GM23338 (cell line): ENCODE results near the gene TMEM107. TPM values are rescaled to one million over a fixed set of nuclear protein-coding genes. Genes with fewer than 3 reads are reported as not detected.

Experiments
- ATAC-seq: fragments of 200-7000 bp; cut with Tn5 transposase; 3 replicates; pipeline ENCODE4 v1.9.1; 2020
- DNase-seq: peaks from one replicate; pipeline ENCODE4 v3.0.0-alpha.2; 2015; ENCODE audit warnings: low spot score
- H2AFZ ChIP-seq: fragments of 200-600 bp; sonication (generic); 2 replicates; pipeline ENCODE4 v1.8.0; 2016; ENCODE audit warnings: antibody characterized with exemption, mild to moderate bottlenecking, moderate library complexity
- H3F3A ChIP-seq: fragments of 200-600 bp; sonication (generic); replicated peaks from 2 replicates; pipeline ENCODE4 v1.8.0; 2017; ENCODE audit warnings: antibody characterized with exemption, mixed run types, low read depth
- H3K27ac ChIP-seq: fragments of 200-600 bp; sonication (generic); 2 replicates; pipeline ENCODE4 v1.6.1; 2016; ENCODE audit warnings: low read depth
- H3K27me3 ChIP-seq: fragments of 200-600 bp; sonication (generic); 2 replicates; pipeline ENCODE4 v1.8.0; 2016; ENCODE audit warnings: mild to moderate bottlenecking, mixed run types, moderate library complexity; ENCODE audit not compliant: insufficient read depth
- H3K36me3 ChIP-seq: fragments of 200-600 bp; sonication (generic); 2 replicates; pipeline ENCODE4 v1.8.0; 2016; ENCODE audit warnings: mild to moderate bottlenecking; ENCODE audit not compliant: insufficient read depth
- H3K4me1 ChIP-seq: fragments of 200-600 bp; sonication (generic); 2 replicates; pipeline ENCODE4 v1.8.0; 2016; ENCODE audit warnings: mild to moderate bottlenecking, moderate library complexity; ENCODE audit not compliant: insufficient read depth
- H3K4me2 ChIP-seq: fragments of 200-600 bp; sonication (generic); 2 replicates; pipeline ENCODE4 v1.7.1; 2017; ENCODE audit warnings: mixed run types
- H3K4me3 ChIP-seq: fragments of 200-600 bp; sonication (generic); 2 replicates; pipeline ENCODE4 v1.6.1; 2016; ENCODE audit warnings: mixed run types
- H3K79me2 ChIP-seq: fragments of 200-600 bp; sonication (generic); replicated peaks from 2 replicates; pipeline ENCODE4 v1.8.0; 2017; ENCODE audit warnings: mild to moderate bottlenecking; ENCODE audit not compliant: insufficient read depth
- H3K9me2 ChIP-seq: fragments of 200-600 bp; sonication (generic); 2 replicates; pipeline ENCODE4 v1.8.0; 2017; ENCODE audit not compliant: insufficient read depth
- H4K20me1 ChIP-seq: fragments of 200-600 bp; sonication (generic); replicated peaks from 2 replicates; pipeline ENCODE4 v1.8.0; 2017; ENCODE audit warnings: mild to moderate bottlenecking; ENCODE audit not compliant: insufficient read depth
- H3K27ac Mint-ChIP-seq: 2 replicates; pipeline ENCODE4 v1.8.0; 2020; ENCODE audit warnings: inconsistent platforms, mild to moderate bottlenecking, moderate library complexity, mixed read lengths
- H3K27me3 Mint-ChIP-seq: 3 replicates; pipeline ENCODE4 v1.8.0; 2022; ENCODE audit warnings: low read depth, mild to moderate bottlenecking, moderate library complexity, mixed read lengths, inconsistent platforms; ENCODE audit not compliant: insufficient read depth, poor library complexity
- H3K36me3 Mint-ChIP-seq: 3 replicates; pipeline ENCODE4 v1.8.0; 2021; ENCODE audit warnings: low read depth, mild to moderate bottlenecking, inconsistent platforms, moderate library complexity, mixed read lengths
- H3K4me1 Mint-ChIP-seq: 3 replicates; pipeline ENCODE4 v1.8.0; 2020; ENCODE audit warnings: mild to moderate bottlenecking, inconsistent platforms, mixed read lengths
- H3K4me3 Mint-ChIP-seq: 3 replicates; pipeline ENCODE4 v1.8.0; 2021; ENCODE audit warnings: moderate library complexity, mild to moderate bottlenecking, inconsistent platforms, mixed read lengths
- H3K9me3 Mint-ChIP-seq: 3 replicates; pipeline ENCODE4 v1.8.0; 2020; ENCODE audit warnings: moderate library complexity, mild to moderate bottlenecking, inconsistent platforms, mixed read lengths
- CREB1 ChIP-seq: fragments of 250-450 bp; sonication (Bioruptor Pico); IDR thresholded peaks from 2 replicates; pipeline ENCODE4 v1.5.0; 2020; ENCODE audit warnings: low read depth, mild to moderate bottlenecking, moderate library complexity
- CTCF ChIP-seq, 2 experiments: fragments of 200-600 bp in 1 of 2; sonication (generic) in 1 of 2; conservative IDR thresholded peaks; 2 replicates each; pipeline versions ENCODE4 v1.5.1 to v1.6.1; 2016 to 2017; ENCODE audit warnings: antibody characterized with exemption in 2 of 2, low read depth in 2 of 2, mild to moderate bottlenecking in 2 of 2, moderate library complexity in 1 of 2
- ETS1 ChIP-seq: IDR thresholded peaks from 2 replicates; pipeline ENCODE4 v1.6.1; 2016; ENCODE audit warnings: antibody characterized with exemption
- EZH2 ChIP-seq: fragments of 200-600 bp; sonication (generic); IDR thresholded peaks from one replicate; pipeline ENCODE4 v1.8.0; 2017; ENCODE audit warnings: antibody characterized with exemption, mild to moderate bottlenecking, low read depth; ENCODE audit not compliant: unreplicated experiment
- ZNF114 ChIP-seq: fragments of 250-450 bp; sonication (Bioruptor Pico); IDR thresholded peaks from 2 replicates; pipeline ENCODE4 v1.5.0; 2020; ENCODE audit warnings: mild to moderate bottlenecking, moderate library complexity
- ZNF331 ChIP-seq: fragments of 250-450 bp; sonication (Bioruptor Pico); IDR thresholded peaks from 2 replicates; pipeline ENCODE4 v1.5.0; 2020; ENCODE audit warnings: low read depth, mild to moderate bottlenecking, moderate library complexity
- polyA plus RNA-seq: library from polyadenylated mRNA; unstranded; fragments of >200 nt; fragmentation: Nextera tagmentation; extraction: Ambion mirVana; gene quantifications from 2 replicates; pipeline ENCODE4 v1.2.1, GENCODE V29; 2016
- total RNA-seq: library from RNA; depleted of rRNA; stranded (reverse); fragments of >200 nt; shearing (Covaris generic); gene quantifications from 2 replicates; pipeline ENCODE4 v1.2.3, GENCODE V29; 2014
- TF ChIP-seq, protein P1 (sequence below): IDR thresholded peaks from one replicate; pipeline ENCODE4 v1.6.1; 2018; ENCODE audit warnings: antibody characterized with exemption; ENCODE audit not compliant: unreplicated experiment

Gene TMEM107
- total and polyA plus RNA-seq, 2 experiments from 2014 or later, result 10.8 to 20.4 TPM

DNA sequence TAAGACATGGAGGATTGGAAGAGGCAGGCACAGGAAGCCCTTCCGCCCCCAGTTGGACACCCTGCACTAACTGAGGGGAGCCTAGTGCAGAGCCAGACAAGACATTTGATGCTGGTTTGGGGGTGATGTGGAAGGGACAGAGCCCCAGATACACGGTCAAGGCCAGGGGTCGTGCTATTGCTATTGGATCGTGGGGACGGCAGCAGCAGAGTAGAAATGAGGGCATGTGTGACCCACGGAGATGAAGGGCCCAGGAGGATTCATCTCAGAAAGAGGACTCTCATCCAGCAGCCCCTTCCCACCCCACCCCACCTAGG lies 11.4 kb downstream of the TMEM107 start:
- peak overlapping the region; percentile 96 for H3K4me3 ChIP-seq
- H3K27ac ChIP-seq, result peak overlapping the region; percentile 100

More for the DNA sequence above, 11.4 kb downstream of the TMEM107 start:
- H3K4me2 ChIP-seq, result peak overlapping the region; percentile 93
- H3K27me3 ChIP-seq, result no peaks in the 10 kb centered on the region
- TF ChIP-seq EZH2 (no peak), CTCF (conservative IDR thresholded peaks at IDR 0.05; ENCODE audit: low read depth in 2 of 2) (no peak), CREB1 (CRISPR knock-in tag) (no peak), ETS1 (no peak), ZNF331 (no peak), ZNF114 (CRISPR knock-in tag) (no peak)
- TF ChIP-seq, protein P1, sequence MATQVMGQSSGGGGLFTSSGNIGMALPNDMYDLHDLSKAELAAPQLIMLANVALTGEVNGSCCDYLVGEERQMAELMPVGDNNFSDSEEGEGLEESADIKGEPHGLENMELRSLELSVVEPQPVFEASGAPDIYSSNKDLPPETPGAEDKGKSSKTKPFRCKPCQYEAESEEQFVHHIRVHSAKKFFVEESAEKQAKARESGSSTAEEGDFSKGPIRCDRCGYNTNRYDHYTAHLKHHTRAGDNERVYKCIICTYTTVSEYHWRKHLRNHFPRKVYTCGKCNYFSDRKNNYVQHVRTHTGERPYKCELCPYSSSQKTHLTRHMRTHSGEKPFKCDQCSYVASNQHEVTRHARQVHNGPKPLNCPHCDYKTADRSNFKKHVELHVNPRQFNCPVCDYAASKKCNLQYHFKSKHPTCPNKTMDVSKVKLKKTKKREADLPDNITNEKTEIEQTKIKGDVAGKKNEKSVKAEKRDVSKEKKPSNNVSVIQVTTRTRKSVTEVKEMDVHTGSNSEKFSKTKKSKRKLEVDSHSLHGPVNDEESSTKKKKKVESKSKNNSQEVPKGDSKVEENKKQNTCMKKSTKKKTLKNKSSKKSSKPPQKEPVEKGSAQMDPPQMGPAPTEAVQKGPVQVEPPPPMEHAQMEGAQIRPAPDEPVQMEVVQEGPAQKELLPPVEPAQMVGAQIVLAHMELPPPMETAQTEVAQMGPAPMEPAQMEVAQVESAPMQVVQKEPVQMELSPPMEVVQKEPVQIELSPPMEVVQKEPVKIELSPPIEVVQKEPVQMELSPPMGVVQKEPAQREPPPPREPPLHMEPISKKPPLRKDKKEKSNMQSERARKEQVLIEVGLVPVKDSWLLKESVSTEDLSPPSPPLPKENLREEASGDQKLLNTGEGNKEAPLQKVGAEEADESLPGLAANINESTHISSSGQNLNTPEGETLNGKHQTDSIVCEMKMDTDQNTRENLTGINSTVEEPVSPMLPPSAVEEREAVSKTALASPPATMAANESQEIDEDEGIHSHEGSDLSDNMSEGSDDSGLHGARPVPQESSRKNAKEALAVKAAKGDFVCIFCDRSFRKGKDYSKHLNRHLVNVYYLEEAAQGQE, result no peak
- H3K79me2 ChIP-seq, result peaks cover 12% of the 10 kb centered on the region; the same call in 1 of the 2 replicates
- Mint-ChIP-seq H3K36me3 (peaks cover 16% of the 10 kb centered on the region), H3K27ac (peak overlapping the region; percentile 62; the same call in 1 of the 2 replicates), H3K4me3 (peak overlapping the region; percentile 92; the same call in 1 of the 3 replicates), H3K9me3 (no peaks in the 10 kb centered on the region), H3K4me1 (peaks cover 41% of the 10 kb centered on the region), H3K27me3 (peaks cover 16% of the 10 kb centered on the region)
- DNase-seq (no peak), ATAC-seq (no peak)
- H3K9me2 ChIP-seq, result no peaks in the 10 kb centered on the region
- peaks cover 18% of the 10 kb centered on the region; the same call in 1 of the 2 replicates for H3F3A ChIP-seq
- H3K36me3 ChIP-seq, result peaks cover 5% of the 10 kb centered on the region; the same call in 1 of the 2 replicates
- H2AFZ ChIP-seq, result peak overlapping the region; percentile 76
- H4K20me1 ChIP-seq, result peaks cover 5% of the 10 kb centered on the region
- peaks cover 25% of the 10 kb centered on the region for H3K4me1 ChIP-seq
